Upper lobe of right lung (tissue), 1 donor: ENCODE measurements around the gene INPP5K. TPM values are rescaled to one million over a fixed set of nuclear protein-coding genes. Genes with fewer than 3 reads are reported as not detected.
A peak's percentile ranks its signal among the peaks of the same experiment; 100 is the strongest.
"Not testable (repeated sequence)": the region's sequence is repeated elsewhere in the genome, so short reads cannot be mapped to it uniquely, and the experiment has no call there.

Experiments used
- ATAC-seq: fragments of 200-7000 bp; cut with Tn5 transposase; one replicate; pipeline ENCODE4 v1.9.1; 2020; ENCODE audit warnings: mild to moderate bottlenecking, moderate library complexity
- DNase-seq: peaks from one replicate; pipeline ENCODE4 v3.0.0-alpha.2; 2020
- H3K27ac ChIP-seq: fragments of 200-600 bp; one replicate; pipeline ENCODE4 v1.8.0; 2022
- H3K27me3 ChIP-seq: fragments of 200-600 bp; one replicate; pipeline ENCODE4 v1.8.0; 2022; ENCODE audit warnings: mild to moderate bottlenecking
- H3K36me3 ChIP-seq: fragments of 200-600 bp; one replicate; pipeline ENCODE4 v1.8.0; 2022
- H3K4me1 ChIP-seq: fragments of 200-600 bp; one replicate; pipeline ENCODE4 v1.8.0; 2022
- H3K4me3 ChIP-seq: fragments of 200-600 bp; one replicate; pipeline ENCODE4 v1.8.0; 2022; ENCODE audit warnings: mild to moderate bottlenecking
- H3K9me3 ChIP-seq: fragments of 200-600 bp; one replicate; pipeline ENCODE4 v1.8.0; 2022
- intact Hi-C: fragments of 100-400 bp; cut with DNase I; formaldehyde crosslinking; loops from one replicate; pipeline ENCODE4 v1.11.0; 2022
- long read RNA-seq: library from polyadenylated mRNA; unstranded; transcript quantifications from one replicate; pipeline ENCODE4 v2.0.0, GENCODE V29; 2021
- total RNA-seq: library from RNA; stranded (reverse); fragmentation: NEBNext Ultra II Directional; extraction: Animal tissue kit (Norgen Biotek cat#: 25700); gene quantifications from one replicate; pipeline ENCODE4 v1.2.1, GENCODE V29; 2021
- TF ChIP-seq, protein P1 (sequence below): fragments of 200-600 bp; IDR thresholded peaks from one replicate; pipeline ENCODE4 v1.8.0; 2022; ENCODE audit warnings: antibody characterized with exemption
- donor health status: DM: no; HTN: yes; CAD: no; lungs with severe emphysema.

The INPP5K gene
- total RNA-seq, result 69.8 TPM
- long read RNA-seq, transcript INPP5K-204 (12 exons, 2,988 nt), result major isoform, 106 of 186 reads
- long read RNA-seq, transcript INPP5K-201 (13 exons, 2,880 nt), result minor isoform, 5 of 186 reads
- long read RNA-seq, partial matches to known transcripts, result 31 of 186 reads
- long read RNA-seq, other reads (novel, unspliced or antisense), result 43 of 186 reads

DNA sequence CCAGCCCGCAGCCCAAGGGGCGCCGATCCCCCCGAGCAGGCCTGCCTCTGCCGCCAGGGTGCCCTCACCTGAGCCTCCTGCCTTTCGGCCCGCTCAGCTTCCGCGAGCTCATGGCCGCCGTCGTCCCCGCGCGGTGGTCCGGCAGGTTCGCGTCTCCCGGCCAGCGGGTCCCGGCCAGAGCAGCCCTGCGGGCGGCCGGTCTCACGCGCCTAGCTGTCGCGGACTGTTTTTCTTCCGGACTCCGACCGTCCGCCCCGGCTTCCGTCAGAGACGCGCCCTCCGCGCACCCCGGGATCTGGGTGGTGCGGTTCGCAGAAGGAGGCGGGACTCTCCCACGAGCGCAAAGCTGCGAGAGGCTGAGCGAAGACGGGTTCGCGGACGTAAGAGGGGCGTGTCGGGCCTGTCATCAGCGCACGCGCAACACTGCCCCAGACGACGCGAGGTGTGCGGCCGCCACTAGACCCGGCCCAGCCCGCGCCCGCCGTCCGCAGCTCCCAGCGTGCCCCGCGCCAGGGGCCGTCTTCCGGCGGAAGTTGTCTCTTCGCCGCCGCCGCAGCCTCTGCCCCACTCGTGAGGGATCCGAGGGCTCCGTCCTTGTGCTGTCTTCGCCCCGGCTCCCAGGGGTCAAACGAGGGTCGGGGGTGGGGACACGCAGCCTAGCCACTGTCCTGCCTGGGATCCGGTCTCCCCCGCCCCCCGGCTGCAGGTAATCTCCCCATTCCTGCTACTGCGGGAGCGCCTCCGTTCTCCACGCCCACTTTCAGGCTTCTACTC, at the start of gene INPP5K:
TSS of gene INPP5K (minus strand) at position 225 of the 774 bp plus-strand sequence. CDS start at position 112, 113 bp downstream.
- no peaks in the 10 kb centered on the region for H3K9me3 ChIP-seq
- peaks cover 36% of the 10 kb centered on the region for H3K36me3 ChIP-seq
- H3K27ac ChIP-seq, result peak within 1 kb of the TSS; percentile 89
- H3K27me3 ChIP-seq, result no peaks in the 10 kb centered on the region
- DNase-seq (peak; percentile 99), ATAC-seq (peak; percentile 96)
- TF ChIP-seq, protein P1, sequence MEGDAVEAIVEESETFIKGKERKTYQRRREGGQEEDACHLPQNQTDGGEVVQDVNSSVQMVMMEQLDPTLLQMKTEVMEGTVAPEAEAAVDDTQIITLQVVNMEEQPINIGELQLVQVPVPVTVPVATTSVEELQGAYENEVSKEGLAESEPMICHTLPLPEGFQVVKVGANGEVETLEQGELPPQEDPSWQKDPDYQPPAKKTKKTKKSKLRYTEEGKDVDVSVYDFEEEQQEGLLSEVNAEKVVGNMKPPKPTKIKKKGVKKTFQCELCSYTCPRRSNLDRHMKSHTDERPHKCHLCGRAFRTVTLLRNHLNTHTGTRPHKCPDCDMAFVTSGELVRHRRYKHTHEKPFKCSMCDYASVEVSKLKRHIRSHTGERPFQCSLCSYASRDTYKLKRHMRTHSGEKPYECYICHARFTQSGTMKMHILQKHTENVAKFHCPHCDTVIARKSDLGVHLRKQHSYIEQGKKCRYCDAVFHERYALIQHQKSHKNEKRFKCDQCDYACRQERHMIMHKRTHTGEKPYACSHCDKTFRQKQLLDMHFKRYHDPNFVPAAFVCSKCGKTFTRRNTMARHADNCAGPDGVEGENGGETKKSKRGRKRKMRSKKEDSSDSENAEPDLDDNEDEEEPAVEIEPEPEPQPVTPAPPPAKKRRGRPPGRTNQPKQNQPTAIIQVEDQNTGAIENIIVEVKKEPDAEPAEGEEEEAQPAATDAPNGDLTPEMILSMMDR, result no peak
- peaks cover 42% of the 10 kb centered on the region for H3K4me1 ChIP-seq
- intact Hi-C loops, result no loop called here
- peak within 1 kb of the TSS; percentile 95 for H3K4me3 ChIP-seq

DNA sequence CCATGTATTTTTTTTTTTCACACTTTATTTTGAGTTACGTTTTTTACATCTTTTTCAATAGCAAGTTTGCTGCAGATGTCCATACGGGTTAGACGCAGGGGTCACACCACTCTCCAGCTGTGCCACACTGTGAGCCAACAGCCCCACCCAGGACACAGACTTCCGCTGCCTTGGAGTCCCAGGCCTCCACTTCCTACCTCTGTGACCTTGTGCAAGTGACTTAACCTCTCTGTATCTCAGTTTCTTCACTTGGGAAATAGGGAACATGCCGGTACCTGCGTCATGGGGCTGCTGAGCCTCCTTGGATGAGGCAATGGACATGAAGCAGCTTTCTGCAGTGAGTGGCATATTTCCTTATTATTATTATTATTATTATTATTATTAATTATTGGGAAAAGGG, 49.5 kb upstream of the INPP5K start:
- intact Hi-C loops, result no loop called here
- H3K27ac ChIP-seq, result no peak overlapping the region
- H3K36me3 ChIP-seq, result no peaks in the 10 kb centered on the region
- H3K4me3 ChIP-seq, result no peak overlapping the region
- ATAC-seq (no peak), DNase-seq (no peak)
- H3K4me1 ChIP-seq, result peaks cover 12% of the 10 kb centered on the region
- H3K27me3 ChIP-seq, result no peaks in the 10 kb centered on the region
- TF ChIP-seq, protein P1, result no peak
- H3K9me3 ChIP-seq, result no peaks in the 10 kb centered on the region

DNA sequence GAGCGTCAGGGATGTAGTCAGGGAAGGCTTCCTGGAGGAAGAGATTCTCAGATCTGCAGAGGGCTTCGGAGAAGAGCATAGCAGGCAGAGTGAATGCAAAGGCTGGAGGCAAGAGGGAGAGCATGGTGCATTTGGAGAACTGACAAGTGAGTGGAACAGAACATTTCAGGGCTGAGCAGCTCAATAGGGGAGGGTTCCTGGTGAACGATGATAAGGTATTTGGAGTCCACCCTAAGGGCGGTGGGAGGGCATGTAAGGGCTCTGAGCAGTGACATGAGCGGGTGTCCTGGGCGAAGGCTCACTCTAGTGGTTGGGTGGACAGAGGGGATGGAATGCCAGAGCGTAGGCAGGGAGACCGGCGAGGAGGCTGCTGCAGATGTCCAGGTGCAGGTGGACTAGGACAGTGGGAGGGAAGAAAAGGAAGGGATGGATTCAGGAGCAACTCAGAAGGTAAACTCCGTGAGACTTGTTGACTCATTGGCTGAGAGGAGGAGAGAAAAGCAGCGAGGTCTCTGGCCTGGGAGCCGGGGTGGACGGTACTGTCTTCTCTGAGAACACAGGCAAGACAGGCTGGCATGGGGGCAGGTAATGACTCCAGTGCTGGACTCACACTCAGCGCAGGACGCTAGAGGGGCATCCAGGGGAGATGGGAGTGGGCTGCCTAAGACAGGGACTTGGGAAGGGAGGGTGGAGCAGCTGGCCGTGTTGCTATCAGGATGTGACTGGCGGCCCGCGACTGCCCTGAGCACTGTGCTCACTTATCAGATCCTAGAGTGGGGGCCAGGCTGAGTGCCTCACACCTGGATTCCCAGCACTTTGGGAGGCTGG, 47.6 kb upstream of the INPP5K start:
- ATAC-seq, result no peak
- DNase-seq, result no peak
- no peaks in the 10 kb centered on the region for H3K27me3 ChIP-seq
- no peaks in the 10 kb centered on the region for H3K36me3 ChIP-seq
- H3K4me1 ChIP-seq, result peaks cover 29% of the 10 kb centered on the region
- TF ChIP-seq, protein P1, result no peak
- no peaks in the 10 kb centered on the region for H3K9me3 ChIP-seq
- intact Hi-C loops, result no loop called here
- no peak overlapping the region for H3K4me3 ChIP-seq
- H3K27ac ChIP-seq, result no peak overlapping the region

DNA sequence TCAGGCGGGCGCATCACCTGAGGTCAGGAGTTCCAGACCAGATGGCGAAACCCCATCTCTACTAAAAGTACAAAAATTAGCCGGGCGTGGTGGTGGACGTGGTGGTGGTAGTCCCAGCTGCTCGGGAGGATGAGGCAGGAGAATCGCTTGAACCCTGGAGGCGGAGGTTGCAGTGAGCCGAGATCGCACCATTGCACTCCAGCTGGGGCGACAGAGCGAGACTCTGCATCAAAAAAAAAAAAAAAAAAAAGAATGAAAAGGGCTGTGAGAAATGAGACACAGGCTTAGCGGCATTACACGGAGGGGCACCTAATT, 47.0 kb upstream of the INPP5K start:
- H3K27me3 ChIP-seq, H3K27ac ChIP-seq, ATAC-seq, H3K4me3 ChIP-seq, H3K9me3 ChIP-seq, H3K36me3 ChIP-seq, intact Hi-C loops, DNase-seq: not testable (repeated sequence)
- H3K4me1 ChIP-seq, result peaks cover 31% of the 10 kb centered on the region

DNA sequence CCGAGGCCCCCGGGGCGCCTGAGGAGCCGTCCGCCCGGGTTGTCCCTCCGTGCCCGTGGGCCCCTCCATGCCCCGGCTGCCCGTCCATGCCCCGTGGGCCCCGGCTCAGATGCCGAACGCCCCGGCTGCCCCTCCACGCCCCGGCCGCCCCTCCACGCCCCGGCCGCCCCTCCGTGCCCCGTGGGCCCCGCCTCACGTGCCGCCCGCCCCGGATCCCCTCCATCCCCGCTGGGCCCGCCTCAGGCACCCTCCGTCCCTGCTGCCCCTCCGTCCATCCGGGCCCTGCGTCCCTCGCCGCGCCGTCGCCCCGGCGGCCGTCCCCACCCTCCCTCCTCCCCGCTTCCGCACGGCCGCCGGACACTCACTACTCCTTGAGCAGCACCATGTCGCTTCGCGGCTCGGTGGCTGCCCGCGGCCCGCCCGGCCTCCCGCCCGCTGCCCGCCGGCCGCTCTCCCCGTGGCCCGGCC, 45.8 kb upstream of the INPP5K start:
- ATAC-seq, result peak; percentile 61

More for the DNA sequence above, 45.8 kb upstream of the INPP5K start:
- no peaks in the 10 kb centered on the region for H3K9me3 ChIP-seq
- peak overlapping the region; percentile 83 for H3K27ac ChIP-seq
- peak overlapping the region; percentile 78 for H3K4me3 ChIP-seq
- peaks cover 35% of the 10 kb centered on the region for H3K4me1 ChIP-seq
- no peaks in the 10 kb centered on the region for H3K27me3 ChIP-seq
- peak; percentile 87 for DNase-seq
- TF ChIP-seq, protein P1, result no peak
- intact Hi-C loops, result no loop called here
- H3K36me3 ChIP-seq, result no peaks in the 10 kb centered on the region
